GM12864 (cell line): ENCODE measurements around the gene ARF4.
A peak's percentile ranks its signal among the peaks of the same experiment; 100 is the strongest.

Experiments
- DNase-seq: peaks from one replicate; pipeline ENCODE4 v3.0.0-alpha.2; 2011; ENCODE audit warnings: low read depth
- H3K4me3 ChIP-seq: 2 replicates; pipeline ENCODE4 v1.5.1; 2011; ENCODE audit warnings: mild to moderate bottlenecking, low read depth, low read length, control low read depth
- TF ChIP-seq, protein P1 (sequence below): IDR thresholded peaks from 2 replicates; pipeline ENCODE4 v1.5.1; 2011; ENCODE audit warnings: low read depth, mild to moderate bottlenecking, moderate library complexity, low read length, control low read depth, inconsistent platforms; ENCODE audit errors: missing control alignments

The ARF4 gene

DNA sequence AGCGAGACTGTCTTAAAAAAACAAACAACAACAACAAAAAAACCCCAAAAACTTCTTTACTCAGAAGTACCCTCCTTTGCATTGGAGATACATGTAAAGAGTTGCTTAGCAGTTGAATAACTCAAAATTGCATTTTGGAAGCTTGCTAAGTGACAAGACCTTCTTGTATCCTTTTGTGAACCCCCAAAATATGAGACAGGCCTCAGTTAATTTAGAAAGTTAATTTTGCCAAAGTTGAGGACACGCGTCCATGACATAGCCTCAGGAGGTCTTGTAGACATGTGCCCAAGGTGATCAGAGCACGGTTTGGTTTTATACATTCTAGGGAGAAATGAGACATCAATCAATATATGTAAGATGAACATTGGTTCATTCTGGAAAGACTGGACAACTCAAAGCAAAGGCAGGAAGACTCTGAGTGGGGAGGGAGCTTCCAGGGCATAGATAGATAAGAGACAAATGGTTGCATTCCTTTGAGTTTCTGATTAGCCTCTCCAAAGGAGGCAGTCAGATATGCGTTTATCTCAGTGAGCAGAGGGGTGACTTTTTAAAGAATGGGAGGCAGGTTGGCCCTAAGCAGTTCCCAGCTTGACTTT lies 1.7 kb upstream of the ARF4 start:
- TF ChIP-seq, protein P1, sequence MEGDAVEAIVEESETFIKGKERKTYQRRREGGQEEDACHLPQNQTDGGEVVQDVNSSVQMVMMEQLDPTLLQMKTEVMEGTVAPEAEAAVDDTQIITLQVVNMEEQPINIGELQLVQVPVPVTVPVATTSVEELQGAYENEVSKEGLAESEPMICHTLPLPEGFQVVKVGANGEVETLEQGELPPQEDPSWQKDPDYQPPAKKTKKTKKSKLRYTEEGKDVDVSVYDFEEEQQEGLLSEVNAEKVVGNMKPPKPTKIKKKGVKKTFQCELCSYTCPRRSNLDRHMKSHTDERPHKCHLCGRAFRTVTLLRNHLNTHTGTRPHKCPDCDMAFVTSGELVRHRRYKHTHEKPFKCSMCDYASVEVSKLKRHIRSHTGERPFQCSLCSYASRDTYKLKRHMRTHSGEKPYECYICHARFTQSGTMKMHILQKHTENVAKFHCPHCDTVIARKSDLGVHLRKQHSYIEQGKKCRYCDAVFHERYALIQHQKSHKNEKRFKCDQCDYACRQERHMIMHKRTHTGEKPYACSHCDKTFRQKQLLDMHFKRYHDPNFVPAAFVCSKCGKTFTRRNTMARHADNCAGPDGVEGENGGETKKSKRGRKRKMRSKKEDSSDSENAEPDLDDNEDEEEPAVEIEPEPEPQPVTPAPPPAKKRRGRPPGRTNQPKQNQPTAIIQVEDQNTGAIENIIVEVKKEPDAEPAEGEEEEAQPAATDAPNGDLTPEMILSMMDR, result no peak
- peak overlapping the region; percentile 69 for H3K4me3 ChIP-seq
- DNase-seq, result no peak

DNA sequence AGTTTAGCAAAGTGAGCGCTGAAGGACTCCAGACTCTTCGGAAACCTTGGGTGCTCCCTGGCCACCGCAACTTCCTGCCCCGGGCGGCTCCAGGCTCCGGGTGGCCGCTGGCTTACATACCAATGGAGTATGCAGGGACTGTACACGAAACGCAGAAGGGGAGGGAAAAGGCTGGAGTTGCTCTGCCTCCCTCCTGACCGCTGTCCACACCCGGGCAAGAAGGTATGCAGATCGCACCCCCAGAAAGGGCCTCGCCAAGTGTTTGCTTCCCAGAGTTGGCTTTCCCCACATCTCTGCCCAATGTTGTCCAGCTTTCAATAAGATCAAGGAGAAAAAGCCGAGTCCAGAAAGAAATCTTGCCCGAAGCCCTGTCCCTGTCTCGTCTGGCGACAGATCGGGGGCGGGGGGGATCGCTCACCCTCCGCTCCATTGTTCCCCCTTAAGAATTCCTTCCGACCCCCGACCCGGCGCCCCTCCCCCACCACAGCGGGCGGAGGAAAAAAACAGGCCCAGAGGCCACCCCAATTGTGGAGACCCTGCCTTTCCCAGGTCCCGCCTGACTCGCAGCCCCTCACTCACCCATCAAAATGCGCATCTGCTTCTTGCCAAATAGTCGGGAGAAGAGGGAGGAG lies 533 bp downstream of the ARF4 start:
- TF ChIP-seq, protein P1, result no peak
- DNase-seq, result peak; percentile 10
- peak overlapping the region; percentile 94 for H3K4me3 ChIP-seq

DNA sequence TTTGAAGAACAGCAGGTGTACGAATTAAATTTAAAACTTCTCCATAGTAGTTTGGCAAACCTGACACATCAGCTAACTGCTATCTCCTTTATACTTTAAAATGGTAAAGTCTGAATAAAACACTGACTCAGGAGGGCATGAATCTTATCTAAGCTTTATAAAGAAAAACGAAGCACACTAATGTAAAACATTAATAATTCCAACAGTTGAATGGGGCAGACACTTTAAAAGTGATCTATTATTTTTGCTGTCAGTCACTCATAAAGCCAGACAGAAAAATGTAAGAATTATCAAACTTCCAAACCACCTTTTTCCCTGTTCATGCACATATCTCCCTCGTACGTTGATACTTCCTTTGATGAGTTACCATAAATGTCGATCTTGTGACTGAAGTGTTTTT lies 2.6 kb downstream of the ARF4 start:
- TF ChIP-seq, protein P1, result no peak
- DNase-seq, result no peak
- H3K4me3 ChIP-seq, result peak overlapping the region; percentile 94; the same call in 1 of the 2 replicates

DNA sequence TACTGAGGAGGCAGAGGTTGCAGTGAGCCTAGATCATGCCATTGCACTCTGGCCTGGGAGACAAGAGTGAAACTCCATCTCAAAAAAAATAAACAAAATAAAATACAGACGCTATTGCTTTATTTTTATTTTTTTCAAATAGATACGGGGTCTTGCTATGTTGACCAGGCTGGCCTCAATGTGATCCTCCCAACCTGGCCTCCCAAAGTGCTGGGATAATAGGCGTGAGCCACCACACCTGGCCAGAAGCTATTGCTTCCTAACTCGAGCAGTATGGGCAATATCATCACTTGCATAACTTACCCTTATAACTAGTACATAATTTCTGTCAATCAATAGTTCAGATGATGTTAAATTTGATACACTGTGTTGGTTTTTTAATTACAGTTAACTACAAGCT lies 3.0 kb downstream of the ARF4 start:
- H3K4me3 ChIP-seq, result no peak overlapping the region
- no peak for DNase-seq
- TF ChIP-seq, protein P1, result no peak

DNA sequence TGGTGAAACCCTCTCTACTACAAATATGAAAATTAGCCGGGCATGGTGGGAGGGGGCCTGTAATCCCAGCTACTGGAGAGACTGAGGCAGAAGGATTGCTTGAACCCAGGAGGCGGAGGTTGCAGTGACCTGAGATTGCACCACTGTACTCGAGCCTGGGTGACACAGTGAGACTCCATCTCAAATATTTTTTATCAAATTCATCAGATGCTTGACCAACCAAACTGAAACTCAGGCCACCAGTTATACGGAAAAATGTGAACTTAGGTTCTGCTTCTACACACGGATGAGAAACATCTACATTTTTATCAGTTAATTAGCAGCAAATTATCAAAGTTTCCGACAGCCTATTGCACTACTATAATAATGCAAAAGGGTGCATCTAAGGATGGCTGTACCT lies 4.8 kb downstream of the ARF4 start:
- H3K4me3 ChIP-seq, result no peak overlapping the region
- TF ChIP-seq, protein P1, result no peak
- DNase-seq, result no peak

DNA sequence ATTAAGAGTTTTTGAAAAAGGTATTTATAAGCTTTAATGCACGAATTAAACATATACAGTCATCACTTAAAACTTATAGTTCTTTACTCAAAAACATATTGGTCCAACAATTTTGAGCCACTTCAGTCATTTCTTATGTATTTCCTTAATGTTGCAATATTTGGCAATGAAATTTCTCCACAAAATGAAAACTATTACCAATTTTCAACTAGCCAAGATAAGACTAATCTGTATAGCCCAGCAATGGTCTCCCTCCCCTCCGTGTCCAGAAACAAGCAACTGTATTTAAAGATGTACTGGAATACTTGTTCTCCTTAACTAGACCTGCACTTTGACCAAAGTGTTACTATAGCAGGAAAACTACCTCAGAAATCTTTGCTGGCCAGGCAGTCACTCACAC lies 9.2 kb downstream of the ARF4 start:
- DNase-seq, result no peak
- TF ChIP-seq, protein P1, result no peak
- H3K4me3 ChIP-seq, result no peak overlapping the region

DNA sequence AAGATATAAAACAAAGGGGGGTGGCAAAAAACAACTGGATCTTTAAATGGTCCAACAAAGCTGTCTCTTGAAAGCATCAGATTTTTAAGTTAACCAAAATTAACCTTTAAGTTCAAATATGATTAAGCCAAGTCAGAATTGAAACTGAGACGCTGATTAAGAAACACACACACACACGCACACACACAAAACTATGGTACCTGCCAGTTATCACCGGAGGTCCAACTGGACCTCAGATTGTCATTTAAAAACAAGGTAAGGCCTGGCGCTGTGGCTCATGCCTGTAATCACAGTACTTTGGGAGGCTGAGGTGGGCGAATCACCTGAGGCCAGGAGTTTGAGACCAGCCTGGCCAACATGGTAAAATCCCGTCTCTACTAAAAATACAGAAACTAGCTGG lies 10.4 kb downstream of the ARF4 start:
- TF ChIP-seq, protein P1, result no peak
- no peak overlapping the region for H3K4me3 ChIP-seq
- no peak for DNase-seq
